ENCODE results near the gene TMEM40. TPM values are rescaled to one million over a fixed set of nuclear protein-coding genes. Genes with fewer than 3 reads are reported as not detected.
A peak's percentile ranks its signal among the peaks of the same experiment; 100 is the strongest.

TMEM40 gene, protein sequence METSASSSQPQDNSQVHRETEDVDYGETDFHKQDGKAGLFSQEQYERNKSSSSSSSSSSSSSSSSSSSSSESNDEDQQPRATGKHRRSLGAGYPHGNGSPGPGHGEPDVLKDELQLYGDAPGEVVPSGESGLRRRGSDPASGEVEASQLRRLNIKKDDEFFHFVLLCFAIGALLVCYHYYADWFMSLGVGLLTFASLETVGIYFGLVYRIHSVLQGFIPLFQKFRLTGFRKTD
- total RNA-seq (under 1 TPM in 1 of 7 donors, not detected in 6; 0.80 TPM), polyA plus RNA-seq (under 1 TPM; 0.11 to 0.20 TPM)
- long read RNA-seq, donor 1: 0 reads
- long read RNA-seq, donor 2, partial matches to known transcripts: 7 of 7 reads
- long read RNA-seq, donor 2, other reads (novel, unspliced or antisense): 0 of 7 reads
- long read RNA-seq, donor 3: 0 reads

DNA sequence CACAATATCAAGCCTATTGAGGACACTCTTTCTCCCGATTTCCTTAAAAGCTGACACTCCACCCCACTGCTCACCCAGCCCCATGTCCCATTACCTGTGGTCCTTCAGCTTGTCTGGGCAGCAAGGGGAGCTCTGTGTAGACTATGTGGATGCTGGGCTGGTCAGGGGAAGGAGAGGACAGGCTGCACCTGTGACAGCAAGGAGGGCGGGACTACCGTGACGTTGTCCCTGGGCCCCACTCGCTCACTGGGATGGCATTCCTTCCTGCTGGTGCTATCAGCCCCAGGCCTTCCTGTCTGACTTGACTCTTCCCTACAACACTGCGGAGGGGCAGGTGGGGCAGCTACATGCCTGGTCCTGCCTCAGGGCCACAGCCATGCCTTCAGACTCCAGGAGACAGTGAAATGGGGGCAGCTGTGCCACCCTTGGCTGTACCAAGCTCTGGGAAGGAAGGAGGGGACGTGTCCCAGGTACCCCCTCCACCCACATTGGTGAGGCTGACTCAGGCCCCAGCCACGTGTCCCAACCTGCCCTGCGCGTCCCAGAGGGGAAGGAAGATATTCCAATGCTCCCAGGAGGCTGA lies at the start of gene TMEM40:
TMEM40 (minus strand) TSS at position 163 of the 583 bp plus-strand sequence. CDS start 9,427 bp downstream, outside the sequence.
- Histone ChIP-seq H3K4me1 (ENCODE audit: insufficient read depth) (peaks cover 4% of the 10 kb centered on the region), H3K9me3 (no peaks in the 10 kb centered on the region), H3K36me3 (no peaks in the 10 kb centered on the region), H3K27ac (peak within 1 kb of the TSS; percentile 60 to 62), H3K4me3 (no peak within 1 kb of the TSS), H3K27me3 (no peaks in the 10 kb centered on the region)
- WGBS, 3 donors: 92 to 97% (median 92%) methylated on average over 10 of the region's 10 CpGs
- no peak for DNase-seq
- intact Hi-C loops (cut with DNase I): no loop called here
- TF ChIP-seq, protein P1, sequence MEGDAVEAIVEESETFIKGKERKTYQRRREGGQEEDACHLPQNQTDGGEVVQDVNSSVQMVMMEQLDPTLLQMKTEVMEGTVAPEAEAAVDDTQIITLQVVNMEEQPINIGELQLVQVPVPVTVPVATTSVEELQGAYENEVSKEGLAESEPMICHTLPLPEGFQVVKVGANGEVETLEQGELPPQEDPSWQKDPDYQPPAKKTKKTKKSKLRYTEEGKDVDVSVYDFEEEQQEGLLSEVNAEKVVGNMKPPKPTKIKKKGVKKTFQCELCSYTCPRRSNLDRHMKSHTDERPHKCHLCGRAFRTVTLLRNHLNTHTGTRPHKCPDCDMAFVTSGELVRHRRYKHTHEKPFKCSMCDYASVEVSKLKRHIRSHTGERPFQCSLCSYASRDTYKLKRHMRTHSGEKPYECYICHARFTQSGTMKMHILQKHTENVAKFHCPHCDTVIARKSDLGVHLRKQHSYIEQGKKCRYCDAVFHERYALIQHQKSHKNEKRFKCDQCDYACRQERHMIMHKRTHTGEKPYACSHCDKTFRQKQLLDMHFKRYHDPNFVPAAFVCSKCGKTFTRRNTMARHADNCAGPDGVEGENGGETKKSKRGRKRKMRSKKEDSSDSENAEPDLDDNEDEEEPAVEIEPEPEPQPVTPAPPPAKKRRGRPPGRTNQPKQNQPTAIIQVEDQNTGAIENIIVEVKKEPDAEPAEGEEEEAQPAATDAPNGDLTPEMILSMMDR (IDR thresholded peaks at IDR 0.05): no peak
- no peak for TF ChIP-seq POLR2A (IDR thresholded peaks at IDR 0.05)
- TF ChIP-seq EP300 (IDR thresholded peaks at IDR 0.05): no peak

DNA sequence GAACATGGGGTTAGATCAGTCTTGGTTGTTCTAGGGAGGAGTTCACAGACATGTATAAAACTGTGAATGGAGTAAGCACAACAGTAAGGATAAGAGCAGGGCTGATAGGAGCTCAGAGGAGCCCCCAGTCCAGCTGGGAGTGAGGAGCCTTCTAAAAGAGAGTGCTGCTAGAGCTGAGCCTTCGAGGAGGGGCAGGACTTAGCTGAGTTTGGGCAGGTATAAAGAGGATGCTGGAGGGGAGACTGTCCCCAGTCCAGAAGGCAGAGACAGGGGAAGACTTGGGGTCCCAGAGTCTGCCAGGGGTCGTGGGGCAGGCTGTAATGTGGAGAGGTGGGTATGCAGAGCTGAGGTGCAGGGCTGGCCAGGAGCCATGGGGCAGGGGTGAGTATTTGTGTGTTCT lies 49.5 kb upstream of the TMEM40 start:
- Histone ChIP-seq H3K4me1 (ENCODE audit: insufficient read depth) (no peaks in the 10 kb centered on the region), H3K27ac (no peak overlapping the region), H3K4me3 (no peak overlapping the region), H3K36me3 (no peaks in the 10 kb centered on the region), H3K9me3 (no peaks in the 10 kb centered on the region), H3K27me3 (no peaks in the 10 kb centered on the region)
- WGBS, 3 donors: 68 to 81% (median 80%) methylated on average over 2 of the region's 2 CpGs
- intact Hi-C loops (cut with DNase I): no loop called here
- TF ChIP-seq, protein P1 (IDR thresholded peaks at IDR 0.05): no peak
- TF ChIP-seq POLR2A (IDR thresholded peaks at IDR 0.05): no peak
- TF ChIP-seq EP300 (IDR thresholded peaks at IDR 0.05): no peak
- DNase-seq: no peak

DNA sequence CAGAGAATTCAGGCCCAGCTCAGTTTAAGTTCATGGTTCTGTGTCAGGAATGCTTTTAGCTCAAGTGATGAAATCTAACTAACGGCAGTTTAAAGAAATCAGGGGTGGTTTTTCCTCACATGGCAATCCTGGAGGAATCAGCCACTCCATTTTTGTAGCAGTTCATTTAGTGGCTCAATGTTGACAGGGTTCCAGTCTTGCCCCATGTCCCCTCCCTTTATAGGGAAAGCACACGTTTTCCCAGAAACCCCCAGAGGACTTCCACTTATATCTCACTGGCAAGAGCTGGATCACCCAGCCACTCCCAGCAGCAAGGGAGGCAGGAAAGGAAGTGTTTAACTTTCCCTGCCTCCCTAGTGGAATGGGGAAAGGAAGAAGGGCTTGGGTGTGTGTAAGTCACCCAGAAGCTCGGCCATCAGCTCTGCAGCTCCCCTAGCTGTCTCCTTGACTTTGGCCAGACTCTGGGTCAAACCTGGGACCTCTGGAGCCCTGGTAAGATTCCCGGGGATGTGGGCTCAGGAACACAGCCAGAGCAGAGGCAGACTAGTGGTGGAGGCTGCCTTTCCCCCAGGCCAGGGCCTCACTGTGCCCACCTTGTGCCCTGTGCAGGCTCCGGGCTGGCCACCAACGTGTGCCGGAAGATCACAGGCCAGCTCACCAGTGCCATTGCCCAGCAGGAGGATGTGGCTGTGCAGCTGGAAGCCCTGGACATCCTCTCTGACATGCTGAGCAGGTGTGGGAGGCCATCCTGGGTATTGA lies 48.7 kb upstream of the TMEM40 start:
- 66 to 82% (median 70%) methylated on average over 4 to 7 of the region's 7 CpGs for WGBS, 3 donors
- Histone ChIP-seq H3K36me3 (no peaks in the 10 kb centered on the region), H3K4me3 (no peak overlapping the region), H3K27me3 (no peaks in the 10 kb centered on the region), H3K27ac (no peak overlapping the region), H3K9me3 (no peaks in the 10 kb centered on the region), H3K4me1 (ENCODE audit: insufficient read depth) (no peaks in the 10 kb centered on the region)
- TF ChIP-seq EP300 (IDR thresholded peaks at IDR 0.05): no peak
- TF ChIP-seq POLR2A (IDR thresholded peaks at IDR 0.05): no peak
- TF ChIP-seq, protein P1 (IDR thresholded peaks at IDR 0.05): no peak
- no peak for DNase-seq
- intact Hi-C loops (cut with DNase I): no loop called here

DNA sequence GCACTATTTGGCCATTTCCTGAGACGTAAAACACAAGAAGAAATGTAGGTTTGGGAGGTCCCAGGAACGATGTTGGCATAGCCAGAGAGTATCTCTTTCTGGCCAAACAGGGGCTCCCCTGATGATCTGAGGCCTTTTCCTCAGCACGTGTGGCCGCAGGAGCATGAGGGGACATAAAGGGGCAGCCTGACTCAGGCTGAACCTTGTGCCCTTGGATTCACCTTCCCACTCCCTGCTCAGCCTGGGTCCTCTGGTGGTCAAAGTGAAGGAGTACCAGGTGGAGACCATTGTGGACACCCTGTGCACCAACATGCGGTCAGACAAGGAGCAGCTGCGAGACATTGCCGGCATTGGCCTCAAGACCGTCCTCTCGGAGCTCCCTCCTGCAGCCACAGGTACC lies 48.0 kb upstream of the TMEM40 start:
- 92 to 96% (median 93%) methylated on average over 9 of the region's 9 CpGs for WGBS, 3 donors
- Histone ChIP-seq H3K4me1 (ENCODE audit: insufficient read depth) (no peaks in the 10 kb centered on the region), H3K27ac (no peak overlapping the region), H3K9me3 (no peaks in the 10 kb centered on the region), H3K27me3 (no peaks in the 10 kb centered on the region), H3K36me3 (no peaks in the 10 kb centered on the region), H3K4me3 (no peak overlapping the region)
- peak in 1 of 5 donors; percentile 12 for DNase-seq
- TF ChIP-seq POLR2A (IDR thresholded peaks at IDR 0.05): no peak
- TF ChIP-seq EP300 (IDR thresholded peaks at IDR 0.05): no peak
- TF ChIP-seq, protein P1 (IDR thresholded peaks at IDR 0.05): no peak
- intact Hi-C loops (cut with DNase I): no loop called here
